HG03521 (cell line): Measurements from ENCODE around the gene CAMTA1.

Source experiments
- ATAC-seq: cut with Tn5 transposase; IDR thresholded peaks from one replicate; pipeline ENCODE4 v1.9.1; 2021; ENCODE audit warnings: mild to moderate bottlenecking, moderate library complexity; ENCODE audit not compliant: unreplicated experiment

CAMTA1 gene

GRCh38 chr1:6779089-6779805, 6.0 kb upstream of the CAMTA1 start:
- no peak for ATAC-seq

DNA sequence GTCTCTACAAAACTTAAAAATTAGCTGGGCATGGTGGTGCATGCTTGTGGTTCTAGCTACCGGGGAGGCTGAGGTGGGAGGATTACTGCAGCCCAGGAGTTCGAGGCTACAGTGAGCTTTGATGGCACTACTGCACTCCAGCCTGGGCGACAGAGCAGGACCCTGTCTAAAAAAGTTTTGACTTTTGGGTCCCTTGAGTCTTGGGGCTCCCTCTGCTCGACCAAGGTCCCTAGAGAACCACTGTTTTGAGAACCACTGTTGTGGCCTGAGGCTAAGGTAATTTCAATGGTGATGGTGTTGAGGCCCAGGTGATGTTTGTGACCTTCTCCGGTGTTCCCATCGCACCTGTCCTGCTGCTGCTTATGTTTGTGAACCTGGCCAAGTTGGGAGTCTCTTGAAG, 3.1 kb upstream of the CAMTA1 start:
- no peak for ATAC-seq

- ATAC-seq, result no peak
These were observed 2.0 kb upstream of the CAMTA1 start for GRCh38 chr1:6783221-6783620.

GRCh38 chr1:6783936-6784559, 1.2 kb upstream of the CAMTA1 start:
- peak; percentile 1 for ATAC-seq

DNA sequence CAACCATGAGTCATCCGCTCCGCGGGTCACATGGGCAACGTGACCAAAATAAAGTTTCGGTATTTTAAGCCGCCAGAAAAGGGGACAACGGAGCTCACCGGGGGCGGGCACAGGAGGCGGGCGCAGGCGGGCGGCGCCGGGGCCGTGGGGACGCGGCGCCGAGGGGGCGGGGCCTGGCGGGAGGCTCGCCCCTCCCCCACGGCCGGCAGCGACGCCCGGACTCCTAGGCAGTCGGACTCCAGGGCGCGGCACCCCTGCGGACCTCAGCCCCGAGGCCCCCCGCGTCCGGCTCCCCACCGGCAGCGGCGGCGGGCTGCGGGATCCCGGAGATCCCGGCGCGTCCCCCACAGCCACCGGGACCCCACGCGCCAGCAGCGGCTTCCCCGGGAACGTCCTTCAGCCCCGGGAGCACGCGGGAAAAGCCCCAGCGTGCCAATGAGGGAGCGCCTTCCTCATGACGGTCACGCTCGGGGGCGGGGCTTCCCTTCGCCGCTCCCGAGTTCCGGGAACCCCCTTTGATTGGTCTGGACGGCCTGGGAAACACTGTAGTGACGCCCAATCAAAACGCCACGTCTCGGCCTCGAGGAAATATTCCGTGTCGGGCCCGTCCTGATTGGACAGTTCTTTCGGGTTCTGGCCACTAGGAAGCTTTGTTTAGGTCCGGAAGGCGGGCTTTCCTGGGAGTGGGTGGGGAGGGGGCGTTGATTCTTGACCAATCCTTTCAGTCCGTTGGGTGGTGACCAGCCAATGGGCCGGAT, 515 bp upstream of the CAMTA1 start:
- ATAC-seq, result peak; percentile 64

DNA sequence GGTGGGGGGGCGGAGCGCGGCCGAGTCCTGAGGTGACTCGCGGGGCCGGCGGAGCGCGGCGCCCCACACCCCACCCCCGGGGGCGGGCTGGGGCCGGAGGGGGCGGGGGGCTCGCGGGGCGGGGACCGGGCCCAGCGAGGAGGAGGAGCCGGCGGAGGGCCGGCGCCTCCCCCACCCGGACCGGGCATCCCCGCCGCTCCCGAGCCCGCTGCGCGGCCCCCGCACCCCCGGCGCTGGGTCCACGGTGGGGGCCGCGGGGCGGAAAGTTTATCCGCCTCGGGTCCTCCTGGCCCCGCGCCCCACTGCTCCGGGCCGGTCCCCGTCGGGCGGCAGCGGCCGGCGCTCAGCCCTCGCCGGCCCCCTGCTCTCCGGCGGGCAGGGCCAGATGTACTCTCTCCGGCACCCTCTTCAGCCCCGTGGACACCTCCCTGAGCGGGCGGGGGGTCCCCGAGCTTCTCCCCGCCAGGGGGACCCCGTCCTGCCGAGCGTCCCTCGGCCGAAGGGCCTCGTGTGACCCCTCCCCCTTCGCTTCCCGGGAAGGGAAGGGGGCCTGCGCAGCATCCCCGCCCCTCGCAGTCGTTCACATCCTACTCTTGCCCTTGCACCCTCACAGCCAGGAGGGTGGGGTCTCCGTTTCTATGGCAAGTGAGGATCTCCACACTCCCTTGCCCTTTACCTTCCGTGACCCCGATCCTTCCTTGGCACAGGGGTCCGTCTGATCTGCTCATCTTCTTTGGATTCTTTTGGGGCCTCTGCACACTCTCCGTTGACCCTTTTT, 663 bp downstream of the CAMTA1 start:
- ATAC-seq, result peak; percentile 8

DNA sequence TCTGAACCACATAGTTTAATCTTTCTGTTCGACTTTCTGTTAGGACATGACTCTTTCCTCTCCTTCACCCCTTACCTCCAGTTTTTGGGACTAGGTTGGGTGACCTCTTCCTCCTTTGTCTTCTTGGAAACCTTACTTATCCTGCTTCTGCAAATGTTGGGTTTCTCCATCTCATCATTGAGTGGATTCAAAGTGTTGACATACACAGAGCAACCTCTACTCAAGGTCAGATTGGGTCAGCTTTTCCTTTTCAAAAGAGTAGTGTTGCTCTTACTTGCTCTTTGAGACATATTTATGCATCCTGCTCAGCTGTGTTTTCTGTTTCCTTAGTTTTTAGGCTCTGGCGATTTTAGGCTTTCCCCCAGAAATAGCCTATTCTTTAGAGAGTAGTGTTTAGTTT, 3.7 kb downstream of the CAMTA1 start:
- ATAC-seq, result no peak

DNA sequence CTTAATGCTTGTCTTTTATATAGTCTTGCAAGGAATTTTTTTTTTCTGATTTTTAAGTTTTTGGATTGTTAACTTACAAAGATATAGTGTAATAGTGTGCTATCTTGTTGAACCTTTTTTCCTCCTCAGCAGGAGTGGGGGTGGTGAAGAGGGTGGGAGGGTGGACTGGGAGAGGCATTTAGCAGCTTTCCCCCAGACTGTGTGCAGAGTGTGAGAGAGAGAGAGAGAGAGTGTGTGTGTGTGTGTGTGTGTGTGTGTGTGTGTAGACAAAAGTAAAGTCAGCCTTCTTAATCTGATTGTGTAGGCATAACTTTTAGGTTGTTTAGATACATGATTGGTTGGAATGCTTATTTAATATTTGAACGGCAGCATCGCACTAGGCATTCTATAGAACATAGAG, 4.9 kb downstream of the CAMTA1 start:
- ATAC-seq, result no peak

GRCh38 chr1:6794164-6794563, 8.9 kb downstream of the CAMTA1 start:
- no peak for ATAC-seq

DNA sequence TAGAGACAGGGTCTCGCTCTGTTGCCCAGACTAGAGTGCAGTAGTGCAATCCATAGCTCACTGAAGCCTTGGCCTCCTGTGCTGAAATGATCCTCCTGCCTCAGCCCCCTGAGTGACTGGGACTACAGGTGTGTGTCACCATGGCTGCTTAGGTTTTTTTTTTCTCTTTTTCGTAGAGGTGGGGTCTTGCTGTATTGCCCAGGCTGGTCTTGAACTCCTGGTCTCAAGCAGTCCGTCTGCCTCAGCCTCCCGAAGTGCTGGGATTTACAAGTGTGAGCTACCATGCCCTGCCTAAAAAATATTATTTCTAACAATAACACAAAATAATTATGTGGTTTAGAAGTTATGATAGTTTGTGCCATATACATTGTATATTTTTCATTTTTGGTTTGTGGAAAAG, 9.9 kb downstream of the CAMTA1 start:
- no peak for ATAC-seq

- no peak for ATAC-seq
These were observed 10.4 kb downstream of the CAMTA1 start for GRCh38 chr1:6795661-6796060.

DNA sequence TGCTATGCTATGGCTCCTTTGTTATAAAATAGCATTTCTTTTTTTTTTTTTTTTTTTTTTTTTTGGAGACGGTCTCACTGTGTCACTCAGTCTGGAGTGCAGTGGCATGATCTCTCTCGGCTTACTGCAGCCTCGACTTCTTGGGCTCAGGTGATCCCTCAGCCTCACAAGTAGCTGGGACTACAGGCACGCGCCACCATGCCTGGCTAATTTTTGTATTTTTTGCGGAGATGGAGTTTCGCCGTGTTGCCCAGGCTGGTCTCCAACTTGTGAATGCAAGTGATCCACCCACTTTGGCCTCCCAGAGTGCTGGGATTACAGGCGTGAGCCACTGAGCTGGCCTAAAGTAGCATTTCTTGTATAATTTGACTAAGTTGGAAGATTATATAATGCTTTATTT, 10.8 kb downstream of the CAMTA1 start:
- ATAC-seq, result no peak

GRCh38 chr1:6799499-6799898, 14.2 kb downstream of the CAMTA1 start:
- no peak for ATAC-seq

GRCh38 chr1:6800745-6801144, 15.5 kb downstream of the CAMTA1 start:
- ATAC-seq, result no peak

DNA sequence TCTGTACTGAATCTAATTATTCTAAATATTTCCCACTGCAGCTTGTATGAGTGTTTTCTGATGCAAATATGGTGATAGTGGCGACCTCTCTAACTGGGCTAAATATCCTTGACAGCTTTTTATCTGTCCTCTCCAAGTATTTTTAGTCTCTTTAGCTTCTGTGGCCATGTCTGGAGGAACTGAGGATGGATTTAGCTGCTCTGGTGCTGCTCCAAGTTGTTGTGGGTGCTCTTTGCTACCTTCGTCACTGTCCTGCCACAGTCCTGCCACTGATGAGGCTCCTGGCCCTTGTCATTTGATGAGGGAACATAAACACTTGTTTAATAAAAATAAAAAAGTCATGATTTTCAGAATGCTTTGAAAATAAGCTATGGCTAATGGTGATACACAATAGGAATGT, 15.9 kb downstream of the CAMTA1 start:
- no peak for ATAC-seq

- no peak for ATAC-seq
These were observed 16.7 kb downstream of the CAMTA1 start for GRCh38 chr1:6801966-6802365.

DNA sequence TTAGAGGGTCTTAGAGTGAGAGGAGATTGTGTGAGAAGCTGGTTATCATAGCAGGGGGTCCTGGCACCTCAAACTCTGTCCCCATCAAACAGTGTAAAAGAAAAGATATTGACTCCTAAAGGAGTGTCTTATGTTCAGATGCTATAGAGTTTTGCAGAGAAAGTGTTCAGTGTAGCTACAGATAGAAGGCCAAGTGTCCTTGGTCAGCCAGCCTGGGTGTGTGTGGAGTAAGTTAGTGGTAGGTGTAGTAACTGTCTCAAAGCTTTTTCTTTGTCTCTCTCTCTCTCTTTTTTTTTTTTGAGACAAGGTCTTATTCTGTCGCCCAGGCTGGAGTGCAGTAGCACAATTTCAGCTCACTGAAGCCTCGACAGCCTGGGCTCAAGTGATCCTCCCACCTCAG, 17.2 kb downstream of the CAMTA1 start:
- no peak for ATAC-seq

DNA sequence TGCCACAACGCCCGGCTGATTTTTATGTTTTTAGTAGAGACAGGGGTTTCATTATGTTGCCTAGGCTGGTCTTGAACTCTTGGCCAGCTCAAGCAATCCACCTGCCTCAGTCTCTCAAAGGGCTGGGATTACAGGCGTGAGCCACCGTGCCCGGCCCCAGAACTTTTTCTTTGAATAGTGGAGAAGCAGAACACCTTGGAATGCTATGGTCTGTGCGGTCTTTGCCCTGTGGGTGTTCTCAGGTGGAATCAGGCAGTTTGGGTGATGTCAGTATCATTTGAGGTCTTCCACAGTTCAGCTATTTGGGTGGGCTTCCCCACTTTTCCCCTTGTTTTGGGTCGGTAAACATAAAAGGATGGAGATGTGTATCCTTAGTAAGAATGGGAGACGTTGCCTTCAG, 17.6 kb downstream of the CAMTA1 start:
- ATAC-seq, result no peak

DNA sequence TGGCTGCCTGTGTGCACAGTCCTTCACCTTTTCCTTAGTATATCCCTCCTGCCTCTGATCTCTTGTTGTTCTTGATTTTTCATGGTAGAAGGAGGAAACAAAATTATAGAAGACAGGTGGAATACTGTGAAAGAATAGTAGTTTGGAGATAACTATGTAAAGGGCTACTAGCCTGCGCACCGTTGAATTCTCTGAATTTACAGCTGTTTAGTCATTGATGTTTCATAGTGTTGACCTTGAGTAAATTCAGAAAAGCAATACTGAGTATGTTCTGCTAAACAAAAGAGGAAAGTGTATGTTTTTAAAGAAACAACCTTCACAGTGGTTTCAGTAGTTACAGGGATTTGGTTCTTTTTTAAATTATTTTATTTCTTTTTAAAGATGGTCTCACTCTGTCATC, 18.1 kb downstream of the CAMTA1 start:
- ATAC-seq, result no peak

DNA sequence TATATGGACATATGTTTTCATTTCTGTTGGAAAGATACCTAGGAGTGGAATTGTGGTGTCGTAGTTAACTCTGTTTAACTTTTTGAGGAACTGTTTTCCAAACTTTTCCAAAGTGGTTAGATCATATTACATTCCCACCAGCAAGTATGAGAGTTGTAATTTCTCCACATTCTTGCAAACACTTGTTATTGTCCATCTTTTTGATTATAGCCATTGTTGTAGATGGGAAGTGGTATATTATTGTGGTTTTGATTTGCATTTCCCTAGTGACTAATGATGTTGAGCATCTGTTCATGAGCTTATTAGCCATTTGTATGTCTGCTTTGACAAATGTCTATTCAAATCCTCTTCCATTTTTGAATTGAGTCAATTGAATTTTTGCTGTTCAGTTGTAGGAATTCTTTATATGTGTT, 19.8 kb downstream of the CAMTA1 start:
- no peak for ATAC-seq

GRCh38 chr1:6807782-6808181, 22.5 kb downstream of the CAMTA1 start:
- no peak for ATAC-seq
